Panc1 (cell line): Measurements from ENCODE around the gene RBM48.

Experiments used
- CTCF ChIP-seq: fragments of 450-650 bp; IDR thresholded peaks from 2 replicates; pipeline ENCODE4 v1.5.1; 2017; ENCODE audit warnings: mild to moderate bottlenecking
- POLR2AphosphoS5 ChIP-seq: IDR thresholded peaks from 2 replicates; pipeline ENCODE4 v1.6.1; 2012; ENCODE audit warnings: mild to moderate bottlenecking, low read depth, low read length, moderate library complexity
- REST ChIP-seq, 2 experiments: IDR thresholded peaks; 2 replicates each; pipeline ENCODE4 v1.6.1; 2011 to 2012; ENCODE audit warnings: low read depth in 2 of 2, control low read depth in 1 of 2, low read length in 1 of 2, mild to moderate bottlenecking in 1 of 2, moderate library complexity in 1 of 2; ENCODE audit not compliant: insufficient read depth in 1 of 2
- SIN3A ChIP-seq: IDR thresholded peaks from 2 replicates; pipeline ENCODE4 v1.6.1; 2012; ENCODE audit warnings: low read depth, mild to moderate bottlenecking, low read length, moderate library complexity, borderline replicate concordance; ENCODE audit not compliant: insufficient read depth

GRCh38 chr7:92560602-92561001, 32.0 kb downstream of the RBM48 start:
- no peak for TF ChIP-seq CTCF
- TF ChIP-seq REST (IDR thresholded peaks at IDR 0.05; ENCODE audit: insufficient read depth in 1 of 2, low read depth in 2 of 2, low read length in 1 of 2), result no peak
- TF ChIP-seq POLR2AphosphoS5, result no peak
- TF ChIP-seq SIN3A, result no peak
